HL-60 (cell line): ENCODE measurements around the gene PPP1R16B.

ENCODE experiments used
- DNase-seq, 2 experiments: peaks; one replicate each; pipeline ENCODE4 v3.0.0-alpha.2; 2010 to 2020; ENCODE audit warnings: low read depth in 1 of 2, low spot score in 1 of 2
- H3K27ac ChIP-seq: fragments of 250-450 bp; sonication (Bioruptor Pico); replicated peaks from 2 replicates; pipeline ENCODE4 v1.5.1; 2020; ENCODE audit warnings: mild to moderate bottlenecking, moderate library complexity
- H3K27me3 ChIP-seq: fragments of 250-450 bp; sonication (Bioruptor Pico); 2 replicates; pipeline ENCODE4 v1.5.1; 2021; ENCODE audit warnings: mild to moderate bottlenecking, moderate library complexity; ENCODE audit not compliant: insufficient read depth, poor library complexity, severe bottlenecking
- H3K4me3 ChIP-seq: replicated peaks from 2 replicates; pipeline ENCODE4 v1.5.1; 2011; ENCODE audit warnings: mild to moderate bottlenecking, control low read depth, low read length; ENCODE audit not compliant: insufficient read depth
- GABPA ChIP-seq: IDR thresholded peaks from 2 replicates; pipeline ENCODE4 v1.6.1; 2012; ENCODE audit warnings: low read depth
- POLR2AphosphoS5 ChIP-seq: IDR thresholded peaks from 2 replicates; pipeline ENCODE4 v1.6.1; 2012; ENCODE audit warnings: low read depth
- REST ChIP-seq: IDR thresholded peaks from 2 replicates; pipeline ENCODE4 v1.6.1; 2012; ENCODE audit warnings: low read depth; ENCODE audit not compliant: insufficient replicate concordance
- SPI1 ChIP-seq: IDR thresholded peaks from 2 replicates; pipeline ENCODE4 v1.6.1; 2012; ENCODE audit warnings: low read depth, mild to moderate bottlenecking, borderline replicate concordance
- TF ChIP-seq, protein P1 (sequence below): IDR thresholded peaks from one replicate; pipeline ENCODE4 v1.5.1; 2011; ENCODE audit warnings: low read length, control low read depth, inconsistent platforms; ENCODE audit not compliant: insufficient read depth

Gene PPP1R16B

GRCh38 chr20:38804682-38805501, 605 bp upstream of the PPP1R16B start:
- Histone ChIP-seq H3K27me3 (peaks cover 21% of the 10 kb centered on the region), H3K4me3 (peak overlapping the region; percentile 59), H3K27ac (no peak overlapping the region)
- peak; percentile 91 for TF ChIP-seq POLR2AphosphoS5
- TF ChIP-seq REST: no peak
- peak; percentile 92 for TF ChIP-seq SPI1
- peak in 1 of 2 experiments; percentile 62 for DNase-seq

GRCh38 chr20:38805958-38806854, 709 bp downstream of the PPP1R16B start:
- no peak for TF ChIP-seq POLR2AphosphoS5
- no peak overlapping the region for H3K27ac ChIP-seq
- H3K4me3 ChIP-seq: peak overlapping the region; percentile 59
- no peak for DNase-seq
- peaks cover 21% of the 10 kb centered on the region for H3K27me3 ChIP-seq

GRCh38 chr20:38806855-38807655, 1.6 kb downstream of the PPP1R16B start:
- TF ChIP-seq POLR2AphosphoS5 (no peak), SPI1 (no peak), GABPA (no peak), REST (no peak)
- TF ChIP-seq, protein P1, sequence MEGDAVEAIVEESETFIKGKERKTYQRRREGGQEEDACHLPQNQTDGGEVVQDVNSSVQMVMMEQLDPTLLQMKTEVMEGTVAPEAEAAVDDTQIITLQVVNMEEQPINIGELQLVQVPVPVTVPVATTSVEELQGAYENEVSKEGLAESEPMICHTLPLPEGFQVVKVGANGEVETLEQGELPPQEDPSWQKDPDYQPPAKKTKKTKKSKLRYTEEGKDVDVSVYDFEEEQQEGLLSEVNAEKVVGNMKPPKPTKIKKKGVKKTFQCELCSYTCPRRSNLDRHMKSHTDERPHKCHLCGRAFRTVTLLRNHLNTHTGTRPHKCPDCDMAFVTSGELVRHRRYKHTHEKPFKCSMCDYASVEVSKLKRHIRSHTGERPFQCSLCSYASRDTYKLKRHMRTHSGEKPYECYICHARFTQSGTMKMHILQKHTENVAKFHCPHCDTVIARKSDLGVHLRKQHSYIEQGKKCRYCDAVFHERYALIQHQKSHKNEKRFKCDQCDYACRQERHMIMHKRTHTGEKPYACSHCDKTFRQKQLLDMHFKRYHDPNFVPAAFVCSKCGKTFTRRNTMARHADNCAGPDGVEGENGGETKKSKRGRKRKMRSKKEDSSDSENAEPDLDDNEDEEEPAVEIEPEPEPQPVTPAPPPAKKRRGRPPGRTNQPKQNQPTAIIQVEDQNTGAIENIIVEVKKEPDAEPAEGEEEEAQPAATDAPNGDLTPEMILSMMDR: no peak
- H3K27ac ChIP-seq: no peak overlapping the region

GRCh38 chr20:38809942-38810341, 4.4 kb downstream of the PPP1R16B start:
- TF ChIP-seq SPI1 (no peak), REST (no peak)
- TF ChIP-seq, protein P1: no peak
- Histone ChIP-seq H3K4me3 (no peak overlapping the region), H3K27me3 (peaks cover 23% of the 10 kb centered on the region), H3K27ac (no peak overlapping the region)
- no peak for DNase-seq

More at GRCh38 chr20:38806855-38807655, 1.6 kb downstream of the PPP1R16B start:
- Histone ChIP-seq H3K4me3 (peak overlapping the region; percentile 59), H3K27me3 (peaks cover 21% of the 10 kb centered on the region)
- no peak for DNase-seq
